ENCODE measurements around the gene EDARADD.

Gene EDARADD

DNA sequence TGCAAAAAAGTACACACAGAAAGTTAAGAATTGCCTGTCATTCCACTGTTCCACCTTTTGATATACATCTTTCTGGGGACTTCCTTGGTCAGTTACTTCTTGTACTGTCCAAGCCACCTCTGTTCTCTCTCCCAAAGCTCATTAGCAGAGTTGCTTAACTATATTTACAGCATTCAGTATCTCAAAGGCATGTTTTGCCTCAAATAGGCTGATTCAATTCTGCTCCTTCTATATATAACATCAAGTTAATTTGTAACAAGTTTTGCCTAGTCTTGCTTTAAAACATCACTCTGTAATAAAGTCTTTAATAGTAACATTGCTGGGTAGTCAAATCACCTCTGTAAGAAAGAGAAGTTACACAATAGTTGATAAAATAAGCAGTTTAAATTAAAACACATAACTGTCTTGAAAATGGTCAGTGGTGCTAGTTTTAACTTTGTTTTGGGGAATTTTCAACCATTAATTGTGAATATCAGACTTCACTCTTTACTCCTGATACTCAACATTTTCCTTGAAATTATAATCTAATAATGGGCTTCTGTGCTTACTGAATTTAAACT lies 35.7 kb downstream of the EDARADD start:
- DNase-seq (ENCODE audit: low spot score), result no peak
- H3K9me3 ChIP-seq (replicated peaks in 1 of 2; ENCODE audit: control insufficient read depth in 2 of 2, insufficient read depth in 1 of 2, low read depth in 1 of 2, low read length in 2 of 2), result no peaks in the 10 kb centered on the region
- H2BK120ac ChIP-seq (ENCODE audit: low read depth, low read length), result no peak overlapping the region
- no peak overlapping the region for H3K23ac ChIP-seq (ENCODE audit: low read depth, low read length, poor library complexity)
- no peak overlapping the region for H3K9ac ChIP-seq (ENCODE audit: low read depth, low read length, poor library complexity)
- no peaks in the 10 kb centered on the region for H3K79me1 ChIP-seq (ENCODE audit: low read depth, low read length)
- no peak overlapping the region for H3K4me2 ChIP-seq (ENCODE audit: insufficient read depth, low read length, poor library complexity, severe bottlenecking)
- H2BK5ac ChIP-seq (ENCODE audit: low read length), result no peak overlapping the region
- no peak overlapping the region for H2AFZ ChIP-seq (ENCODE audit: low read length)
- no peaks in the 10 kb centered on the region for H3K4me1 ChIP-seq (ENCODE audit: control insufficient read depth in 2 of 2, insufficient read depth in 1 of 2, low read depth in 1 of 2, low read length in 2 of 2)
- H3K27ac ChIP-seq (replicated peaks; ENCODE audit: low read length), result no peak overlapping the region
- H3K36me3 ChIP-seq (replicated peaks in 1 of 2; ENCODE audit: control insufficient read depth in 2 of 2, insufficient read depth in 2 of 2, low read length in 2 of 2), result no peaks in the 10 kb centered on the region
- no peak overlapping the region for H3K14ac ChIP-seq (ENCODE audit: low read length)
- H4K8ac ChIP-seq (ENCODE audit: low read depth, low read length), result no peak overlapping the region
- H3K4me3 ChIP-seq (ENCODE audit: low read length in 2 of 2), result no peak overlapping the region
- H2AK5ac ChIP-seq (ENCODE audit: low read depth, low read length), result no peak overlapping the region
- no peak overlapping the region for H4K91ac ChIP-seq (ENCODE audit: low read depth, low read length, poor library complexity)
- H2BK12ac ChIP-seq (ENCODE audit: low read length), result no peak overlapping the region
- no peak overlapping the region for H2BK15ac ChIP-seq (ENCODE audit: low read length)
- no peak overlapping the region for H3K18ac ChIP-seq (ENCODE audit: low read length)
- no peaks in the 10 kb centered on the region for H3K27me3 ChIP-seq (ENCODE audit: control insufficient read depth in 3 of 3, insufficient read depth in 3 of 3, low read depth in 1 of 3, low read length in 3 of 3)
- no peak overlapping the region for H3K4ac ChIP-seq (ENCODE audit: low read length)

DNA sequence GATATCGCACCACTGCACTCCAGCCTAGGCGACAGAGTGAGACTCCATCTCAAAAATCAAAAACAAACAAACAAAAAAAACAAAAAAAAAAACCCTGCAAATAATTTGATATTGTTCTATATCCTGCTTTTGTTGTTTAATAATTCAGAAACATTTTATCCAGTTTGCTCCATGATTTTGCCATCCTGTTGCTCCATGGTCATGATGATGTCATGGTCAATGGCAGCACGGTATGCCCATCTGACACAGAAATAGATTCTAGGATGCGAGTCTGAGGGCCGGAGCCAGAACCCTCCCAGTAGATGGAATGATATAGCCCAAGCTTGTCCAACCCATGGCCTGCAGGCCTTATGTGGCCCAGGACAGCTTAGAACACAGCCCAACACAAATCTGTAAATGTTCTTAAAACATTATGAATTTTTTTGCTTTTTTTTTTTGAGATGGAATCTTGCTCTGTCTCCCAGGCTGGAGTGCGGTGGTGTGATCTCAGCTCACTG lies 39.8 kb downstream of the EDARADD start:
- H4K8ac ChIP-seq (ENCODE audit: low read depth, low read length), result no peak overlapping the region
- H2AFZ ChIP-seq (ENCODE audit: low read length), result no peak overlapping the region
- no peaks in the 10 kb centered on the region for H3K79me1 ChIP-seq (ENCODE audit: low read depth, low read length)
- no peak overlapping the region for H3K9ac ChIP-seq (ENCODE audit: low read depth, low read length, poor library complexity)
- no peak overlapping the region for H2BK5ac ChIP-seq (ENCODE audit: low read length)
- no peak overlapping the region for H3K18ac ChIP-seq (ENCODE audit: low read length)
- no peak overlapping the region for H2BK15ac ChIP-seq (ENCODE audit: low read length)
- no peak overlapping the region for H3K4ac ChIP-seq (ENCODE audit: low read length)
- no peak overlapping the region for H3K14ac ChIP-seq (ENCODE audit: low read length)
- H2AK5ac ChIP-seq (ENCODE audit: low read depth, low read length), result no peak overlapping the region
- no peak overlapping the region for H3K4me2 ChIP-seq (ENCODE audit: insufficient read depth, low read length, poor library complexity, severe bottlenecking)
- no peak overlapping the region for H4K91ac ChIP-seq (ENCODE audit: low read depth, low read length, poor library complexity)
- H2BK120ac ChIP-seq (ENCODE audit: low read depth, low read length), result no peak overlapping the region
- WGBS, 2 donors (ENCODE audit: extremely low coverage in 2 of 2, insufficient read length in 2 of 2, insufficient replicate concordance in 1 of 2), result no CpG with 5 or more reads among the region's 6 CpGs
- no peaks in the 10 kb centered on the region for H3K4me1 ChIP-seq (ENCODE audit: control insufficient read depth in 2 of 2, insufficient read depth in 1 of 2, low read depth in 1 of 2, low read length in 2 of 2)
- H3K27me3 ChIP-seq (ENCODE audit: control insufficient read depth in 3 of 3, insufficient read depth in 3 of 3, low read depth in 1 of 3, low read length in 3 of 3), result no peaks in the 10 kb centered on the region
- H3K27ac ChIP-seq (replicated peaks; ENCODE audit: low read length), result no peak overlapping the region
- H3K9me3 ChIP-seq (replicated peaks in 1 of 2; ENCODE audit: control insufficient read depth in 2 of 2, insufficient read depth in 1 of 2, low read depth in 1 of 2, low read length in 2 of 2), result no peaks in the 10 kb centered on the region
- H2BK12ac ChIP-seq (ENCODE audit: low read length), result no peak overlapping the region
- H3K4me3 ChIP-seq (ENCODE audit: low read length in 2 of 2), result no peak overlapping the region
- no peak overlapping the region for H3K23ac ChIP-seq (ENCODE audit: low read depth, low read length, poor library complexity)
- H3K36me3 ChIP-seq (replicated peaks in 1 of 2; ENCODE audit: control insufficient read depth in 2 of 2, insufficient read depth in 2 of 2, low read length in 2 of 2), result no peaks in the 10 kb centered on the region
- no peak for DNase-seq (ENCODE audit: low spot score)

DNA sequence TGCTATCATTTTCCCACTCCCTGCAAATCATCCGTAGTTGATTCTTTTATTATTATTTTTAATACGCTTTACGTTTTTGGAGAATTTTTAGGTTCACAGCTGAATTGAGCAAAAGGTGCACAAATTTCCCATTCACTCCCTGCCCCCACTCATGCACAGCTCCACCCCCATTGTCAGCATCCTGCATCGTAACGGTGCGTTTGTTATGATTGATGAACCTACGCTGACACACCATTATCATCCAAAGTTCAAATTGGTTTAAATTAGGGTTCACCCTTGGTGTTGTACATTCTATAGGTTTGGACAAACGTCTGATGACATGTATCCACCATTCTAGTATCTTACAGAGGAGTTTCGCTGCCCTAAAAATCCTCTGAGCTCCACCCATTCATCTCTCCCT lies 44.5 kb downstream of the EDARADD start:
- H3K14ac ChIP-seq (ENCODE audit: low read length), result no peak overlapping the region
- H2BK12ac ChIP-seq (ENCODE audit: low read length), result no peak overlapping the region
- H3K4me3 ChIP-seq (ENCODE audit: low read length in 2 of 2), result no peak overlapping the region
- no peak overlapping the region for H4K8ac ChIP-seq (ENCODE audit: low read depth, low read length)
- H3K27ac ChIP-seq (replicated peaks; ENCODE audit: low read length), result no peak overlapping the region
- H3K4ac ChIP-seq (ENCODE audit: low read length), result no peak overlapping the region
- no peak overlapping the region for H2BK5ac ChIP-seq (ENCODE audit: low read length)
- H2BK15ac ChIP-seq (ENCODE audit: low read length), result no peak overlapping the region
- H3K9me3 ChIP-seq (replicated peaks in 1 of 2; ENCODE audit: control insufficient read depth in 2 of 2, insufficient read depth in 1 of 2, low read depth in 1 of 2, low read length in 2 of 2), result no peaks in the 10 kb centered on the region
- no peak overlapping the region for H4K91ac ChIP-seq (ENCODE audit: low read depth, low read length, poor library complexity)
- H3K9ac ChIP-seq (ENCODE audit: low read depth, low read length, poor library complexity), result no peak overlapping the region
- no peak overlapping the region for H3K4me2 ChIP-seq (ENCODE audit: insufficient read depth, low read length, poor library complexity, severe bottlenecking)
- no peak overlapping the region for H3K18ac ChIP-seq (ENCODE audit: low read length)
- no peak overlapping the region for H2AK5ac ChIP-seq (ENCODE audit: low read depth, low read length)
- no peaks in the 10 kb centered on the region for H3K4me1 ChIP-seq (ENCODE audit: control insufficient read depth in 2 of 2, insufficient read depth in 1 of 2, low read depth in 1 of 2, low read length in 2 of 2)
- H3K27me3 ChIP-seq (ENCODE audit: control insufficient read depth in 3 of 3, insufficient read depth in 3 of 3, low read depth in 1 of 3, low read length in 3 of 3), result no peaks in the 10 kb centered on the region
- no peak overlapping the region for H3K23ac ChIP-seq (ENCODE audit: low read depth, low read length, poor library complexity)
- no peaks in the 10 kb centered on the region for H3K79me1 ChIP-seq (ENCODE audit: low read depth, low read length)
- no peaks in the 10 kb centered on the region for H3K36me3 ChIP-seq (replicated peaks in 1 of 2; ENCODE audit: control insufficient read depth in 2 of 2, insufficient read depth in 2 of 2, low read length in 2 of 2)
- no CpG with 5 or more reads among the region's 9 CpGs for WGBS, 2 donors (ENCODE audit: extremely low coverage in 2 of 2, insufficient read length in 2 of 2, insufficient replicate concordance in 1 of 2)
- H2BK120ac ChIP-seq (ENCODE audit: low read depth, low read length), result no peak overlapping the region
- H2AFZ ChIP-seq (ENCODE audit: low read length), result no peak overlapping the region
- DNase-seq (ENCODE audit: low spot score), result no peak

DNA sequence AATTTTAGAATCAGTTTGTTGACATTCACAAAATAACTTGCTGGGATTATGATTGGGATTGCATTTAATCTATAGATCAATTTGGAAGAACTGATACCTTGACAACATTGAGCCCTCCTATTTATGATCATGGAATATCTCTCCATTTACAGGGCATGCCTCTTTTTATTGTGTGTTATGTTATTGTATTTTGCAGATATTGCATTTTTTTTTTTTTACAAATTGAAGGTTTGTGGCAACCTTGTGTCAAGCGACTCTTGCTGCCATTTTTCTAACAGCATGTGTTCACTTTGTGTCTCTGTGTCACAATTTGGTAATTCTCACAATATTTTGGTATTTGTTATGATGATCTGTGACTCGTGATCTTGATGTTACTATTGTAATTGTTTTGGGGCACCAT lies 46.3 kb downstream of the EDARADD start:
- no peak for DNase-seq (ENCODE audit: low spot score)
- WGBS, 2 donors (ENCODE audit: extremely low coverage in 2 of 2, insufficient read length in 2 of 2, insufficient replicate concordance in 1 of 2), result no CpG with 5 or more reads among the region's 2 CpGs
- no peak overlapping the region for H3K9ac ChIP-seq (ENCODE audit: low read depth, low read length, poor library complexity)
- H2AFZ ChIP-seq (ENCODE audit: low read length), result no peak overlapping the region
- H2BK5ac ChIP-seq (ENCODE audit: low read length), result no peak overlapping the region
- H3K27me3 ChIP-seq (ENCODE audit: control insufficient read depth in 3 of 3, insufficient read depth in 3 of 3, low read depth in 1 of 3, low read length in 3 of 3), result no peaks in the 10 kb centered on the region
- H3K4ac ChIP-seq (ENCODE audit: low read length), result no peak overlapping the region
- H3K18ac ChIP-seq (ENCODE audit: low read length), result no peak overlapping the region
- peaks cover 0 to 2% of the 10 kb centered on the region in 2 donors for H3K9me3 ChIP-seq (replicated peaks in 1 of 2; ENCODE audit: control insufficient read depth in 2 of 2, insufficient read depth in 1 of 2, low read depth in 1 of 2, low read length in 2 of 2)
- no peak overlapping the region for H3K4me3 ChIP-seq (ENCODE audit: low read length in 2 of 2)
- no peak overlapping the region for H2AK5ac ChIP-seq (ENCODE audit: low read depth, low read length)
- no peak overlapping the region for H3K27ac ChIP-seq (replicated peaks; ENCODE audit: low read length)
- no peak overlapping the region for H3K14ac ChIP-seq (ENCODE audit: low read length)
- H4K8ac ChIP-seq (ENCODE audit: low read depth, low read length), result no peak overlapping the region
- H3K4me1 ChIP-seq (ENCODE audit: control insufficient read depth in 2 of 2, insufficient read depth in 1 of 2, low read depth in 1 of 2, low read length in 2 of 2), result no peaks in the 10 kb centered on the region
- H4K91ac ChIP-seq (ENCODE audit: low read depth, low read length, poor library complexity), result no peak overlapping the region
- H2BK120ac ChIP-seq (ENCODE audit: low read depth, low read length), result no peak overlapping the region
- H3K23ac ChIP-seq (ENCODE audit: low read depth, low read length, poor library complexity), result no peak overlapping the region
- H3K36me3 ChIP-seq (replicated peaks in 1 of 2; ENCODE audit: control insufficient read depth in 2 of 2, insufficient read depth in 2 of 2, low read length in 2 of 2), result no peaks in the 10 kb centered on the region
- H3K79me1 ChIP-seq (ENCODE audit: low read depth, low read length), result no peaks in the 10 kb centered on the region
- no peak overlapping the region for H2BK15ac ChIP-seq (ENCODE audit: low read length)
- H3K4me2 ChIP-seq (ENCODE audit: insufficient read depth, low read length, poor library complexity, severe bottlenecking), result no peak overlapping the region
- H2BK12ac ChIP-seq (ENCODE audit: low read length), result no peak overlapping the region

All from neuronal stem cell (in vitro differentiated cells).